GM12891 (cell line): ENCODE data around the gene ADGRL3.

Experiments used
- PAX5 ChIP-seq: IDR thresholded peaks from 2 replicates; pipeline ENCODE4 v1.6.1; 2011; ENCODE audit warnings: low read length, moderate library complexity, mild to moderate bottlenecking; ENCODE audit not compliant: insufficient read depth, severe bottlenecking
- POLR2A ChIP-seq: IDR thresholded peaks from 2 replicates; pipeline ENCODE4 v1.6.1; 2011; ENCODE audit warnings: low read depth, low read length, control low read depth
- POLR2AphosphoS5 ChIP-seq: IDR thresholded peaks from 2 replicates; pipeline ENCODE4 v1.6.1; 2011; ENCODE audit warnings: low read depth, low read length, control low read depth
- TAF1 ChIP-seq: IDR thresholded peaks from 2 replicates; pipeline ENCODE4 v1.6.1; 2011; ENCODE audit warnings: low read depth, low read length, control low read depth

GRCh38 chr4:61648264-61648663, 448.1 kb downstream of the ADGRL3 start:
- TF ChIP-seq POLR2A (no peak), POLR2AphosphoS5 (no peak), PAX5 (no peak), TAF1 (no peak)
